Right lobe of liver (tissue), 4 donors: ENCODE results near the gene CFP.

Experiments used
- POLR2A ChIP-seq: fragments of 450-650 bp; IDR thresholded peaks from one replicate; pipeline ENCODE4 v1.6.1; 2017; ENCODE audit warnings: antibody characterized with exemption, mild to moderate bottlenecking
- TF ChIP-seq, protein P1 (sequence below), 4 donors: fragments of 200-600 bp in 3 of 4; fragments of 450-650 bp in 1 of 4; IDR thresholded peaks; one replicate each; pipeline versions ENCODE4 v1.5.1 to v1.8.0; 2016 to 2022; ENCODE audit warnings: antibody characterized with exemption in 4 of 4, mild to moderate bottlenecking in 2 of 4
- donor health status: DM: no; HTN: no; CAD: no.
- donor health status: DM: no; HTN: no; CAD: no.
- donor health status: DM: no; HTN: yes; CAD: no.

DNA sequence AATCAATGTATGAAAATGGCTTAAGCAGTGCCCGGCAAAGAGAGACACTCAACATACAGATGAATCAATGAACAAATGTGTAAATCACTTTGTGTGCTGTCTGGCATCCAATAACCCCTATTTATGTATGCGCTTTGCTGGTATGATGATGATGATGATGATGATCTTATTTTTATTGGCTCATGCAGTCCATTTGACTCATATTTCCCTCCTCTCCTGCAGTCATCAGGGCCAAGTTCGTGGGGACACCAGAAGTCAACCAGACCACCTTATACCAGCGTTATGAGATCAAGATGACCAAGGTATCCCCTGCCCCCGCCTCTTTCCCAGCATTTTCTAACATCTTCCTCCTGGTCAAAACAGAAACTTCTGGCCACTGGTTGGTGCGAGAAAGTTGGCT is 45.0 kb downstream of the CFP start:
- no peak for TF ChIP-seq POLR2A
- TF ChIP-seq, protein P1, sequence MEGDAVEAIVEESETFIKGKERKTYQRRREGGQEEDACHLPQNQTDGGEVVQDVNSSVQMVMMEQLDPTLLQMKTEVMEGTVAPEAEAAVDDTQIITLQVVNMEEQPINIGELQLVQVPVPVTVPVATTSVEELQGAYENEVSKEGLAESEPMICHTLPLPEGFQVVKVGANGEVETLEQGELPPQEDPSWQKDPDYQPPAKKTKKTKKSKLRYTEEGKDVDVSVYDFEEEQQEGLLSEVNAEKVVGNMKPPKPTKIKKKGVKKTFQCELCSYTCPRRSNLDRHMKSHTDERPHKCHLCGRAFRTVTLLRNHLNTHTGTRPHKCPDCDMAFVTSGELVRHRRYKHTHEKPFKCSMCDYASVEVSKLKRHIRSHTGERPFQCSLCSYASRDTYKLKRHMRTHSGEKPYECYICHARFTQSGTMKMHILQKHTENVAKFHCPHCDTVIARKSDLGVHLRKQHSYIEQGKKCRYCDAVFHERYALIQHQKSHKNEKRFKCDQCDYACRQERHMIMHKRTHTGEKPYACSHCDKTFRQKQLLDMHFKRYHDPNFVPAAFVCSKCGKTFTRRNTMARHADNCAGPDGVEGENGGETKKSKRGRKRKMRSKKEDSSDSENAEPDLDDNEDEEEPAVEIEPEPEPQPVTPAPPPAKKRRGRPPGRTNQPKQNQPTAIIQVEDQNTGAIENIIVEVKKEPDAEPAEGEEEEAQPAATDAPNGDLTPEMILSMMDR (IDR thresholded peaks at IDR 0.05) = no peak
